ENCODE measurements around the gene SLC35F1.
"Not testable (repeated sequence)": the region's sequence is repeated elsewhere in the genome, so short reads cannot be mapped to it uniquely, and the experiment has no call there.

GRCh38 chr6:117858601-117859000 lies 48.5 kb upstream of the SLC35F1 start:
- not testable (repeated sequence) for TF ChIP-seq CTCF (optimal IDR thresholded peaks at IDR 0.05 in 1 of 3, IDR thresholded peaks at IDR 0.05 in 1 of 3, conservative IDR thresholded peaks at IDR 0.05 in 1 of 3; ENCODE audit: extremely low read depth in 1 of 3, insufficient read depth in 2 of 3, low read length in 3 of 3); EZH2 (IDR thresholded peaks at IDR 0.05; ENCODE audit: low read length)
